HG03460 (cell line): ENCODE data around the gene ARHGAP15.
"Not testable (repeated sequence)": the region's sequence is repeated elsewhere in the genome, so short reads cannot be mapped to it uniquely, and the experiment has no call there.

Experiments
- ATAC-seq: cut with Tn5 transposase; IDR thresholded peaks from one replicate; pipeline ENCODE4 v1.9.1; 2021; ENCODE audit not compliant: unreplicated experiment

ARHGAP15 gene

DNA sequence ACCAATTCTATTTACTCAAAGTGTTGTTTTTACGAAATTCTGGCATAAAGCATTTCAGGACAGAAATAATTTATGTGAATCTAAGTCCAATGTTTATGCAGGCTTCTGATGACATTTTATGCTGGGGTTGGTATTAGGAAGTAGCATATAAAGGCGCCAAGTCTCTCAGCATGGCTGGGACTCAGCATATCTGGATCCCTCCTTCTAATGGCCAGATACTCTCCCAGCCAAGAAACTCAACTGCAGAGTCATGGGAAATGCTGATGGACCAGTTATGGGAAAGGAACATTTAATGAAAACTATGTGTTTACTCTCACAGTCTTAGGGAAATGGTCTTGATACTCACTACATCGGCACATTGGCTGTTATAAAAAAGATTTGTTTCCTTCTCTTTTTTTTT, 392.2 kb downstream of the ARHGAP15 start:
- ATAC-seq: no peak

DNA sequence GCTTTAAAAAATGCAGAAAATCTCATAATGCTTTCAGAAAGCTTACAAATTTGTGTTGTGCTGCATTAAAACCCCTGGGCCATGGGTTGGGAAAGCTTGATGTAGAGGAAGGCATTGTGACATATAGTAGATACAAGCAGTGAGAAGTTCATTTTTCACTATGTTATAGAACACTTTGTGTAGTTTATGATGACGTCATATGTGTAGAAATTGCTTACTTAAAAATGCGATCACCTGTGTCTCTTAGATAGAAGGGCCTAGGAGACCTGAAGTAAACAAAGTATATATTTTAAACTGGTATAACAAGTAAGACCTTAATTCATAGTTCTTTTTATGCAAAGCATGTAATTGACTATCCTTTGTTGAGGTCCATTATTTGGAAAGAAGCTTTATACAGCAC, 393.5 kb downstream of the ARHGAP15 start:
- no peak for ATAC-seq

DNA sequence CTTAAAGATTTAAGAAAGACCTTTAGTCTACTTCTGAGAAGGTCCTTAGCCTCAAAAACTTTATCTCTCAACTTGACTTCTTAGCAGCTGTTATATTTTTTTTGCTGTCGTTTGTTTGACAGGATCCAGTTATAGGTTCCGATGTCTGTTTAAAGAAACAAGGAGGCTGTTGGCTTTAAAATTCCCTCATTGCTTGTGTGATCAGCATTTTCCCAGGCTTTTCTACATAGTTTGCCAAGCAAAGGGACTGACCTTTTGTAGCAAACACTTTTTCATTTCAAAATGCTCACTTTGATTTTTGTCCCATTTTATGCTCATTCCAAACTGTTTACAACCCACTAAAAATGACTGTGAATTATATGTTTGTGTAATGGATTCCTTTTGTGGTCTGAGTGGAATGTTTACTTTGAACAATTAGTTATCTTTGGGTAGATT, 394.9 kb downstream of the ARHGAP15 start:
- ATAC-seq: no peak

DNA sequence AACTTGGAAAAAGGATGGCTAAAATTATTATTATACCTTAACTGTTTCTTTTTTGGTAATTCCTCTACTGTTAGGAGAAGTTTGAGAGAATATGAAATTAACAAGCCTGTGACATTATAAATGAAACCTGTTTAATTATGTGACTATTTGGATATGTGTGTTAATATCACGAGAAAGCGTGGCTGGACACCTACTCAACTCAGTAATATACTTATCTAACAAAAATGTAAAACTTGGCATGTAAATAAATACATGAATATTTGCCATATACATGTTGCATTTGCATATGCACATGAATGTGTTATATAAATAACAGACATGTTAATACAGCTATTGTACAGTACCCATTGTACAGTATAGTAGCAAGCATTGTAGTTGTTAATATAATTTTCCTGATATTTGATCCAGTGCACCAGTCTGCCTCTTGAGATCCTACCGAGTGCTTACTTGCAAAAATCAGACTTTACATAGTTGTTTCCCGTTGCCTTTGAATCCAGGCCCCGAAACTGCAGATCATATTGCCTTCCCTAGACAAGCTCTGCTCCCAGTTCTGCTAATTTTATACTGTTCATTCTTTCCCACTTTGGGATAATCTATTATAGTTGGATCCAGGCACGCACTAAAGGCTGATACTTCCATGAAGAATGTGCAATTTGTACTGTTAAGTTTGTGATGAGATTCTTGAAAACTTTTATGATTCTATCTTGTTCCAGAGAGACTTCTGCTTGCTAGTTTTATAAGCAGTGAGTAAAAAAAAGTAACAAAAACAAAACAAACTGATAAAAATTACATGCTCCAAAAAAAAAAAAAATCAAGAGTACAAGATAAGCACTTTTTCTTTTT, 395.6 kb downstream of the ARHGAP15 start:
- ATAC-seq: no peak

DNA sequence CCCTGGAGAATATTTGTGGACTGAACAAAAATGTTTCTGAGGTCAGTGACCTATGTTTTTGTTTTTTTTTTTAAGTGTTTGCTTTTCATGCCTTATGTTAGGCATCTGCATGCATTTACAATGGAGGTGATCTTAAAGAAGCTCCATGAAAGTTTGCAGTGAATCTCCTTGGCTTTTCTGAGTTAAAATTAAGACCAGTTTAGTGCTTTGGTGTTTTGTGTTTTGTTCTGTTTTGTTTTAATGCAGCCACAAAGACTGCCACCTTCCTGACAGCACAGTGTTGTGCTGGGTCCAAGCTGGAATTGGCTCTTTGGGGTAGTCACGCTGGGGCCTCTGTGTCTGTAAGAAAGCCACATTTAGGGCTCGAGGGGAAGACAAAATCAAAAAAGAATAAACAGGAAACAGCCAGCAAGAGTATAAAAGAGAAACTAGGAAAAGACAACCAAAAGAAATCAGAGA, 396.2 kb downstream of the ARHGAP15 start:
- no peak for ATAC-seq

DNA sequence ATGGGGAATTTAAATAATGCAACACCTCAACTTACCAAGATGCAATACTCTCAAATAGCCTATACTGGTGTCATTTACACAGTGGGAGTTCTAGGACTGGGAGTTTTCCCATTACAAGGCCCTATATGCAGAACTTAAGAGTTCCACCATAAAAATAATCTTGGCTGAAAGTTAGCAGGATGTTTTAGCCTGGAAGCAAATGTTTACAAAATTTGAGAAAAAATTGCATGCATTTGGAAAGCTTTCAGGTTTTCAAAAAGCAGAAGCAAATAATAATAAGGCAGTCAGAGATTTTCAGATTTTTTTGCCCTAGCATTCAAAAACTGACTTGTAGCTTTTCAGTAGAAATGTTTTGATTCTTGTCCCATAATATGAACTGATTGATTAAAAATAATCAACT, 397.3 kb downstream of the ARHGAP15 start:
- ATAC-seq: no peak

DNA sequence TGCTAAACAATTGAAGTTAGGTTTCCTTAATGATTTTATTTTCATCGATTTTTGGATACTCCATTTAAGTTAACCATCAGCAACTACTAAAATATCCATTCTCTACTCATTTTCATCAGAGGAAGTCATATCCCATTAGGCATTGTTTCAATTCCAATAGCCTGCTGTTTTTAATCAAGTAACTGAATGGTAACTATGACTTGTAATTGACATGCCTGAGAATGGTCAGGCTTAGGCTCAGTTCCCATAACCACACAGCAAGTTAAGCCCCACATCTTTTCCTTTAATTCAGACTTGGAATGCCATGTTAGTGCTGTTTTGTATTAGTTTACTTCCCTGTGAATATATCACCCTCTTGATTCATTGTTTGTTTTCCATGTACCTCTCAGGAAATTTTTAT, 398.8 kb downstream of the ARHGAP15 start:
- ATAC-seq: no peak

DNA sequence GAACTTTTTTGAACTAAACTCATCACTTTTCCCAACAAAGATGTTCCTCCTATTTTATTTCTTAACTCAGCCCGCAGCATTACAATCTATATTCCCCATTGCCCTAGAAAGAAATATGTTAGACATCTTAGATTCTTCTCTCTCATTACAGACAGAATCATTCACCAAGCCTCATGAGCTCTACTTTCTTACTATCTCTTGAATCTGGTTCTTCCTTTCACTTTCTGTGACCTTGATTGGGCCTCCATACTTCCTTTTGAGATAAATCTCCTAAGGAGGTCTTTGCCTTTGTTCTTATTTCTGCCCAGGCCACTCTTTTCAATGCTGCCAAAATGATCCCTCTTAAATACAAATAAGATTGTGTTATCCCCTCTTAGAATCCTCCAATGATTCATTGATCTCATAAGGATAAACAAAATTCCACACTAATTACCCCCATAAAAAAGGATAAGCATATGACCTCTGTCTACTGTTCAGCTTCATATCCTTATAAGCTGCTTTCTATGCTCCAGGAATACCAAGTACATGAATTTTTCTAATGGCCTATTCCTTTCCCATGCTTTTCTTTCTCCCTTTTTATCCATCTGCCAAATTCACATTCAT, 400.0 kb downstream of the ARHGAP15 start:
- no peak for ATAC-seq

DNA sequence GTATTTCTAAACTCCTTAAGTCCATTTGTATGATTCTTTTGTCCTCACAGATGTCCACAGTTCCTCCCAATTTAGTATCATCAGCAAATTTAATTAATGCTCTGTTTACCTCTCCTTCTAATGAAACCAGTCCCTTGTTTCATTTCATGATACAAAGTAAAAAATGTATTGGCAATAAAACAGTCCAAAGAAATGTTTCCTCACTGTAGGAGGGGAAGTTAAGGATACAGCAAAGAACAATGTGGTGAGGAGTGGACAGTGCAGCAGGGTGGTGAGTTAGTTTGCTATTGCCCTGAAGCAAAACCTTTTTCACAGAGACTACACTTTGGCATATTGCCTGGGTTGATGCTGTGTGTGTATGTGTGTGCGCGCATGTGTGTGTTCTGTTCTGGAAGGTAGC, 401.5 kb downstream of the ARHGAP15 start:
- ATAC-seq: no peak

DNA sequence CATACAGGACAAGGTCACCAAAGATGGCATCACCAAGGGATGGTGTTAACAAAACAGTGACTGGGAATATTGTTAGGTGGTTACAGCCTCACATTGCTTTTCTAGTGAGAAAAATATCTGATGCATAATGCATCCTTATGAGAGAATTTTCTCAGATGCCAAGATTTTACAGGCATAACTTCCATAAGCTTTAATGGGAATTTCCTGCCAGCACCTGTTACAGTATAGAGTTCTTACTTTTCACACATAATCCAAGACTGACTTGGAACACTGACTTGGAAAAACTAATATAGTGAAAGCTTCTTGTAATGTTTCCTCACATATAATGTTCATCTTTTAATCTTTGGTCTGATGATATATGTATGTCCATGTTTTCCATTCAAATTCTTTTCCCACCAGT, 402.8 kb downstream of the ARHGAP15 start:
- ATAC-seq: no peak

DNA sequence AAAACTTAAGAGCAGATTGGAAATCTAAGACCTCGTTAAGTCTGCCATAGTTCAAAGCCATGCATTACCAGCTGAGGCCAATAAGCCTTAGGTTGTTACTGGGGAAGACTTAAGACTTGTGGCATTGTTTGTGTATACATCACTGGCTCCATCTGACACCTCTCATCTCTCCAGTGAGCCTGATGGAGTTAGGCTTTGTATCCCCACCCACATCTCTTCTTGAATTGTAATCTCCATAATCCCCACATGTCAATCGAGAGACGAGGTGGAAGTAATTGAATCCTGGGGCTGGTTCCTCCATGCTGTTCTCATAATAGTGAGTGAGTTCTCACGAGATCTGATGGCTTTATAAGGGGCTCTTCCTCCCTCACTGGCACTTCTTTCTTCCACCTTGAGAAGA, 404.6 kb downstream of the ARHGAP15 start:
- ATAC-seq: no peak

DNA sequence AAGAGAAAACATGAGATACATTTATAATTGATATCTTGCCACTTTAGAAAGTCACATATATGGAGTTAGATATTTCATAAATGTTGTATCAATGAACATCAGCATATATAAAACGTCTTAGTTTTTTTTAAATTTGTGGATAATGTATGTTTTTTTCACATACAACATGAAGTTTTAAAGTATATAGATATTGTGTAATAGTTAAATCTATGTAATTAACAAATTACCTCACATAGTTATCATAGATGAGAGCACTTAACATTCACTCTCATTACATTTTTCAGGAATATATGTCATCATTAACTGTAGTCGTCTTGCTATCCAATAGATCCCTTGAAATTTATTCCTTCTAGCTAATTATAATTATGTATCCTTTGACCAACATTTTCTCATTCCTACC, 406.6 kb downstream of the ARHGAP15 start:
- no peak for ATAC-seq

DNA sequence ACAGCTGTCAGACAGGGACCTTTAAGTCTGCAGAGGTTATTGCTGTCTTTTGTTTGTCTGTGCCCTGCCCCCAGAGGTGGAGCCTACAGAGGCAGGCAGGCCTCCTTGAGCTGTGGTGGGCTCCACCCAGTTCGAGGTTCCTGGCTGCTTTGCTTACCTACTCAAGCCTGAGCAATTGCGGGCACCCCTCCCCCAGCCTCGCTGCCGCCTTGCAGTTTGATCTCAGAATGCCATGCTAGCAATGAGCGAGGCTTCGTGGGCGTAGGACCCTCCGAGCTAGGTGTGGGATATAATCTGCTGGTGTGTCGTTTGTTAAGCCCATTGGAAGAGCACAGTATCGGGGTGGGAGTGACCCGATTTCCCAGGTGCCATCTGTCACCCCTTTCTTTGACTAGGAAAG, 412.7 kb downstream of the ARHGAP15 start:
- not testable (repeated sequence) for ATAC-seq

DNA sequence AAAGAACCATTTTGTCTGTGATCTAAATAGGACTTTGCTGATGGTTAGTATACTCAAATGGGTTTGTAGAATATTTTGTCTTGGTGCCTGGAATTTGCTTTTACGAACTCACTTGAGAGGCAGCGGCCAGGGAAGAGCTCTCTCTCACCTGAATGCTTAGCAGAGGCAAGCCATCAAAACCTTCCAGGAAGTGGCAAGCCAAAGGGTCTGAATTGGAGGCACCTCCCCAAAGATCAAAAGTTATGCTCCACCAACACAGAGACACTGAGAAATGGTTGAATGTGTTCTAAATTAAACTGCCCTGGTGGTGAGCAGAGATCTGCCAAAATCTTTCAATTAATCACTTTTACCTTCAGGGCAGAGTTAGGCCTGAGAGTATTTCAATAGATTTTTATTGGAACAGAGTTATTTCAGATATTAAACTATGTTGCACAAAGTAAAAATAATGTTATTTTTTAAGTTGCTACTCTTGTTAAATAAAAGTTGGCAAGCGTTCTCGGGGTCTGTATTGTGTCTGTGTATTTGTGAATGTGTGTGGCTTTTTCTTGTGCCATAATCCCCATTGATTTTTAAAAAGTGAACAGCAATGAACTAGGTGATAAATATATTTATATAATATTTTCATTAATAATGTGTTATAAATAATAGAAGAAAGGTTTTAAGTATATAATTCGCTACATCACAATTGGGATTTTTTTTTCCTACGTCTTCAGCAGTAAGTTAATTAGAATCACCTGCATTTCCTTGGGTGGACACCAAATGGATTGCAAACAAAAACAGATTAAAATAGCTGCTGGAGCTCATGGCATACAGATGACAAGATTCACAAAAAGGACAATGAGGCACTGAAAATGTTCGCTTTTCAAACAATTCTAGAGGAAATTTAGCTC, 416.1 kb downstream of the ARHGAP15 start:
- ATAC-seq: no peak

DNA sequence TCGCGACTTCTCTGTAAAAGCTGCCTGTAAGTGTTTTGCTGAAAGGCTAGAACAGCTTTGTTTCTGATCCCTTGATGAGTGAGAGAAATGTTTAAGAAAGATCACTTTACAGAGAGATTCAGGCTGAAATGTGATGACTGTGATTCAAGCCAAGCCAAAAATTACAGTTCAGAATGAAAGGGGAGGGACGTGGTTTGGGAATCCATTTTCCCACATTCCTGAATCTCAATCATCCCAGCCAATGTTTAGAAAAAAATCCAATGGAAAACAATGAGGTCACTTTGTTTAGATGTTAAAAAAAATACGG, 416.7 kb downstream of the ARHGAP15 start:
- no peak for ATAC-seq

DNA sequence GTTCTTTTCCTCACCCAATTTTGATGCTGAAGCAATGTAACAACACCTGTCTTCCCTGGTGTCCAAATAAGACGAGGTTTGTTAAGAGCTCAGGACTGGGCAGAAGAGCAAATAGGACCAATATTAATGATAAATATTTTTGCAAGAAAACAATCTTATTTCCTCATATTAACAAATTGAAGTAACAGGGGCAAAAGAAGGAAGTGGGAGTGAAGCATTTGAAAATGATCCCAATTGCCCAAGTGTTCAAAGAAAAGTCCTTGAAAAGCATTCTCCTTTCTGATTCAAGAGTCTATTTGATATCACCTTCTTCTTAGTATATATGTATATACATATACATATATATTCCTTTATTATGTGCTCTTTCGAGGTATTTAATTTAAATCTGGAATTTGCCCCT, 418.8 kb downstream of the ARHGAP15 start:
- ATAC-seq: no peak

DNA sequence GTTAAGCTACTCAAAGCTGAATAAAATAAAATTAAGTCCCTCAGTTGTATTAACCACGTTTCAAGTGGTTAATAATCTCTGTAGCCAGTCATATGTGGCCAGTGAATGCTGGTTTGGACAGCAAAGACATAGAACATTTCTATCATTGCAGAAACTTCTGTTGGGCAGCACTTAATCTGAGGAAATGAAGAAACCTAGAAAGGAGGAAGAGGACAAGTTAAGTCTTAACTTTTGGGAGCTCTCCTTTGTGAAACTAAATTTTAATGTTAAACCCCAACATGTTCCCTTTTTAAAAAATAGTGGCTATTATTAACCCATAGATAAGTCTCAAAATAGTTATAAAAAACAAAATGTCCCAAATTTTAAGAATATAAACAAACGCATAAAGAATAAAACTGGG, 421.3 kb downstream of the ARHGAP15 start:
- no peak for ATAC-seq

DNA sequence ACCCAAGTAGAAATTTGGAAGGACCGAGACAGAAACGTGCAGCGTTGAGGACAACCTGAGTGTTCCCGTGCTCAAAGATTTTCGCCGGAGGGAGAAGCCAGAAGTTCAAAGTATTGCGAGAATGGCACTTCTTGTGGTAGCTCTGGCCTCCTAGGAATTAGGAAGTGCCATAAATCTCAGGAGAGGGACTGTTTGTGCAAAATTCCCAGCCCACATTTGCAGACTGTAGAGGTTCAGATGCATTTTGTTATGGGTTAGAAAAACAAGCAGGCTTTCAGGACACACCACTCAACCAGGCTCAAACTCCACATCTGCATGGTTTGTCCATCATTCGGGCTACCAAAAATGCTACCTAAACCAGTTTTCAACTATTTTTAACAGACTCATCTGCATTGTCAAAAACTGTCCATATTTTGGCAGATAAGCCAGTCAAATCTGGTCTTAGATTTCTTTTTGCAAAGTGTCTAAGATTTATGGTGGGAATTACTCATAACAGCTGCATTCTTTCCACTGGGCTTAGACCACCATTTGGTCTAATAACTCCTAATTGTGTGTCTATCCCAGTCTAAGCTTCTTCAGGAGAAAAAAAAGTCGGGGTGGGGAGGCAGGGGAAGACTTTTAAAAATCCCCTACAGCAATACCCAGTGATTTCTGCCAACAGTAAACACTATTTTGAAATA, 422.9 kb downstream of the ARHGAP15 start:
- ATAC-seq: no peak

DNA sequence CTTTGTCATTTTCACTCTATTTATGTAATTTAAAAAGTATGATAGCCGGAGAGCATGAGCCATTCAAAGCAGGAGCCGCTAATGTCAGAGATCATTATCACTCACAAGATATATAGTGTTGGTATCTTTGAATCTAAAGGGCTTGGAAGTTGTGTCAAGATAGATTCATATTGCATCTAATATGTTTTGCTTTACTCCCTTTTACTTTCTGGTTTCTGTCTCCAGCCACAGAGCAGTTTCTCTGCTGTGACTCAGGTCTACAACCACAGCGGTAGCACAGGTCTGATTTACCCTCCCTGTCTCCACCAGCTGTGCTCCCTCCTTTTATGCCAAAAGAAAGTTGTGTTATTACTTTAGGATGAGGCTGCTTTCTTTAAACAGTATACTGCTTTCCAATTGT, 424.0 kb downstream of the ARHGAP15 start:
- no peak for ATAC-seq

DNA sequence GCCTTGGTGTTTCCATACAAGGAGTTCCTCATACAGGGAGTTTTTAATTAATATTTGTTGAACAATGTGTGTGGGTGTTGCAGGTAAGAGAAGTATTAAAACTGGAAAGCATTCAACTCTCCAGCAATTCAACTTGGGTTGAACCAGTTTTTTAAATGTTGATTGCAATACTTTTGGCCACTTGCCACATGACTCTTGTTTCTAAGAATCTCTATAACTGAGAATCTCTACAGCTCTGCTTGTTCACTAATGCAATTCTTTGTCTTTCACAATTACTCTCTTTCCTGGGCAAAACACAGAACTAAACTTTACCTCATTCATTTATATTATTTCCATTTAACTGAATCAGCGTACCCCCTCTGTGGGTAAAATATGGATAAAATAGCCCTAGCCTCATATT, 429.4 kb downstream of the ARHGAP15 start:
- no peak for ATAC-seq

DNA sequence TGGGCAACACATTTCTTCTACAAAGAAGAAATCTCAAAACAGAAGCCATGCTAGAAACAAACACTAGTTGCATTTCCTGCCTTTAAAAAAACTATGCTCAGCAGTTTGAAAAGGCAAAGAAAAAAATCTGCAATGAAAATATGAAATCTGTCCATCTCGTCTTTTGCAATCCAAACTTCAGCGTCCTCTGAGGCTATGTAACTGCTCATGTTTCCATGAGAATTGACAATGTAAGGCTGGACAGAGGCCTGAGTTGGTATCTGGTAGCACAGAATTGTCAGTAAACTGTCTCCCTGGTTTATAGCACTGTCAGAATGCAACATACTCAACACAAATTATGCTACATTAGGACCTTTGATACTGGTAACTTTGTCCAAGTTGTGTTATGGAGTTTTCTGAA, 429.9 kb downstream of the ARHGAP15 start:
- no peak for ATAC-seq
